ENCODE data around the gene HTATIP2.
A peak's percentile ranks its signal among the peaks of the same experiment; 100 is the strongest.

Gene HTATIP2

DNA sequence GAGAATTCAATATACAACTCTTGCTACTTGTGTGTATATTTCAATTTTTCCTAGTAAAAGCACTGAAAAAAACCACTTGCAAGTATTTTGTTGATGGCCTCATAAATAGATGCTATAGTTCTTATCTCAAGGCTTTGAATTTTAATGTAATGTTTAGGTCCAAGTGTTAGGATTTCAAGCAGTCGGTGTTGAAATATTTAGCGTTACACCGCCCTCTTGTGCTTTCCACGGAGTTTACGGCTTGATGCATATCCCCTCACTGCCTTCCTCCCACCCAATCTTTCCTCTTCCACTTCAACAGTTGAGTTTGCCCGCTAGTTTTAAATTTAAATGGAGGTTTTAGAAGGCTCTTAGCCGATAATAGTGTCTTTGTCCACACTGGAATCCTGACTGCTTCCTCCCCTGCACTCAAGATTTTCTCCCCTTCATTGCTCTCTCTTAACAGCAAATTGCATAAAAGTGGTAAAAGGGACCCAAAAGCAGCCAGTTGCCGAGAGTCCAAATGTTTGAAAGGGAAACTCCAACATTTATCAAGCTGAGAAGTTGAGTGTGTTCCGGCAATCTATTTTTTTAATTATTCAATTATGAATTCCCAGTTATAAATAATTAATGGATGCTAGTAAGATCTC, 25.9 kb upstream of the HTATIP2 start:
- no peaks in the 10 kb centered on the region for H3K9me3 ChIP-seq (ENCODE audit: severe bottlenecking)
- no peak for DNase-seq (ENCODE audit: low spot score)
- no peak for ATAC-seq (ENCODE audit: low read depth)
- H3K36me3 ChIP-seq (ENCODE audit: low read depth) = no peaks in the 10 kb centered on the region
- TF ChIP-seq, protein P1, sequence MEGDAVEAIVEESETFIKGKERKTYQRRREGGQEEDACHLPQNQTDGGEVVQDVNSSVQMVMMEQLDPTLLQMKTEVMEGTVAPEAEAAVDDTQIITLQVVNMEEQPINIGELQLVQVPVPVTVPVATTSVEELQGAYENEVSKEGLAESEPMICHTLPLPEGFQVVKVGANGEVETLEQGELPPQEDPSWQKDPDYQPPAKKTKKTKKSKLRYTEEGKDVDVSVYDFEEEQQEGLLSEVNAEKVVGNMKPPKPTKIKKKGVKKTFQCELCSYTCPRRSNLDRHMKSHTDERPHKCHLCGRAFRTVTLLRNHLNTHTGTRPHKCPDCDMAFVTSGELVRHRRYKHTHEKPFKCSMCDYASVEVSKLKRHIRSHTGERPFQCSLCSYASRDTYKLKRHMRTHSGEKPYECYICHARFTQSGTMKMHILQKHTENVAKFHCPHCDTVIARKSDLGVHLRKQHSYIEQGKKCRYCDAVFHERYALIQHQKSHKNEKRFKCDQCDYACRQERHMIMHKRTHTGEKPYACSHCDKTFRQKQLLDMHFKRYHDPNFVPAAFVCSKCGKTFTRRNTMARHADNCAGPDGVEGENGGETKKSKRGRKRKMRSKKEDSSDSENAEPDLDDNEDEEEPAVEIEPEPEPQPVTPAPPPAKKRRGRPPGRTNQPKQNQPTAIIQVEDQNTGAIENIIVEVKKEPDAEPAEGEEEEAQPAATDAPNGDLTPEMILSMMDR (IDR thresholded peaks at IDR 0.05; ENCODE audit: poor library complexity, severe bottlenecking) = peak; percentile 49
- H3K27ac ChIP-seq (ENCODE audit: poor library complexity, severe bottlenecking) = no peak overlapping the region
- H3K27me3 ChIP-seq (ENCODE audit: insufficient read depth, poor library complexity, severe bottlenecking) = peaks cover 35% of the 10 kb centered on the region
- no peaks in the 10 kb centered on the region for H3K4me1 ChIP-seq (ENCODE audit: insufficient read depth, poor library complexity, severe bottlenecking)
- no peak overlapping the region for H3K4me3 ChIP-seq (ENCODE audit: severe bottlenecking)

DNA sequence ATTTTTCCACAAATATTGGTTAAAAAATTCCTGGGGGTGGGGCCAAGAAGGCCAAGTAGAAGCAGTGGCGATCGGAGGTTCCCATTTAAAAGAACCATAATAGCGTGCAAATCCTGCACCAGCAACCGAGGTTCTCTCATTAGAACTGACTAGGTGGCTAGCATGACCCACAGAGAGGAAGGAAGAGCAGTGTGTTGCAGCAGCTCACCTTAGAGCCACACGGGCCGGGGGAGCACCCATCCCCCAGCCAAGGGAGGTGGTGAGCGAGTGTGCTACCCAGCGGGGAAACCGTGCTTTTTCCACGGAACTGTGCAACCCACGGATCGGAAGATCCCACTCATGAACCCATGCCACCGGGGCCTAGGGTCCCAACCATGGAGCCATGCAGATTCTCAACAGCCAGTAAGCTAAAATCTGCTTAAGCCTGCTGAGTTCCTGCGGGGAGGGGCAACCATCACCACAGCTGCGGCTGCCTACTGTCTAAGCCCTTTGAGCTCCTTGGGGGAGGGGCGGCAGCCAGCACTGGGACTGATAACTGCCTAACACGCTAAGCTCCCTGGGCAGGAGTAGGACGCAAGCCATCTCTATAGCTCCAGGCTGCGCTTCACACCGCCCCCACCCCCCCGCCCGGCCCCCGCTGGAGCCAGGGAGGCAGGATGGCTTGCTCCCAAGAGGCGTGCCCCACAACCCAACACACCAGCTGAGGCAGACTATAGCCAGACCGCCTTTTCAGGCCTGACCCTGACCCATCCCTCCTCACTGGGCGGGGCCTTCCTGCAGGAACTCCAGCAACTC, 21.0 kb upstream of the HTATIP2 start:
- TF ChIP-seq, protein P1 (IDR thresholded peaks at IDR 0.05; ENCODE audit: poor library complexity, severe bottlenecking) = no peak
- no peak for DNase-seq (ENCODE audit: low spot score)

DNA sequence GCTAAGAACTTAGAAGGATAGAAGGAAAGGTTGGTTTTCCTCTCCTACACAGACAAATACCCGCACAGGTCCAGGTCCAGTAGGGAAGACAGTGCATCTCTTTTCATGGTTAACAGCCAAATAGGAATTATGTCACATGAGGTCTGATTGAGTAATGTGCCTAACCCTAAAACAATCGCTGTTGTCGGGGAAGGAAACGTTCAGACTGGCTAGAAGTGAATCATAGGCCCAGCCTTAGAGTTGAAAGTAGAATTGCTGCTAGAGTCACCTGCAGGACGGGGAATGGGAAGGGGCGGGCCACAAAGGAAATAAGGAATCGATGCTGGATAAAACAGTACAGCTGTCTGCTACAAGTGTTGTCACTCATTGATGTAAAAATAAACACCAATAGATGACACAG, 12.4 kb upstream of the HTATIP2 start:
- no peak for DNase-seq (ENCODE audit: low spot score)
- TF ChIP-seq, protein P1 (IDR thresholded peaks at IDR 0.05; ENCODE audit: poor library complexity, severe bottlenecking) = no peak

More for the DNA sequence above, 21.0 kb upstream of the HTATIP2 start:
- Histone ChIP-seq H3K9me3 (ENCODE audit: severe bottlenecking) (no peaks in the 10 kb centered on the region), H3K4me1 (ENCODE audit: insufficient read depth, poor library complexity, severe bottlenecking) (no peaks in the 10 kb centered on the region), H3K27ac (ENCODE audit: poor library complexity, severe bottlenecking) (no peak overlapping the region), H3K36me3 (ENCODE audit: low read depth) (no peaks in the 10 kb centered on the region), H3K27me3 (ENCODE audit: insufficient read depth, poor library complexity, severe bottlenecking) (peaks cover 36% of the 10 kb centered on the region), H3K4me3 (ENCODE audit: severe bottlenecking) (no peak overlapping the region)
- no peak for ATAC-seq (ENCODE audit: low read depth)

DNA sequence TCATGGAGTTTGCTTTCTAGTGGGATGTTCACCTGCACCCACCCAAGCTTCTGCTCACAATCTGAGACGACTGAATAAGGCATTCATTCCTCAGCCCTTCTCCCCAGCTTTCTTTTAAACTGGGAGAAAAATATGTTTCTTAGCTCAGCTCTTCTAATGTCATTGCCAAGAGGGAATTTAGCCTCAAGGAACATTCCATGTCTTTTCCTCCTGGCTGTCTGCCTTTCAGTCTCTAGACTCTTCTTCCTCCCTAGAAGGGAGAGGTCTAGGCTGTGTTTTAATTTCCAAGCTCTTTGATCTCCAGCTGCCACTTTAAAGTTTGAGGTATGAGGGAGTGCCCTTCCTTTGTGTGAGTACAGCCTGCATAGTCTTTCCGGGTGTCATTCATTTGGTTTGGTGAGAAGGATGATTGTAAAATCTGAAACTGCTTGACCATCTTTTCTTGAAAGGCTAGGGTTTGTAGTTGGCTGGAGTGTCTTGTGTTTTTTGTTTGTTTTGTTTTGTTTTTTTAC, 11.7 kb upstream of the HTATIP2 start:
- no peak overlapping the region for H3K4me3 ChIP-seq (ENCODE audit: severe bottlenecking)
- TF ChIP-seq, protein P1 (IDR thresholded peaks at IDR 0.05; ENCODE audit: poor library complexity, severe bottlenecking) = no peak
- no peak overlapping the region for H3K27ac ChIP-seq (ENCODE audit: poor library complexity, severe bottlenecking)
- DNase-seq (ENCODE audit: low spot score) (no peak), ATAC-seq (ENCODE audit: low read depth) (0 out of 3 replicates have a peak, but pooled peaks have one; percentile 35)
- no peaks in the 10 kb centered on the region for H3K36me3 ChIP-seq (ENCODE audit: low read depth)
- no peaks in the 10 kb centered on the region for H3K4me1 ChIP-seq (ENCODE audit: insufficient read depth, poor library complexity, severe bottlenecking)
- peaks cover 4% of the 10 kb centered on the region for H3K27me3 ChIP-seq (ENCODE audit: insufficient read depth, poor library complexity, severe bottlenecking)
- H3K9me3 ChIP-seq (ENCODE audit: severe bottlenecking) = no peaks in the 10 kb centered on the region

More for the DNA sequence above, 12.4 kb upstream of the HTATIP2 start:
- Histone ChIP-seq H3K4me3 (ENCODE audit: severe bottlenecking) (no peak overlapping the region), H3K4me1 (ENCODE audit: insufficient read depth, poor library complexity, severe bottlenecking) (no peaks in the 10 kb centered on the region), H3K27me3 (ENCODE audit: insufficient read depth, poor library complexity, severe bottlenecking) (peaks cover 9% of the 10 kb centered on the region), H3K9me3 (ENCODE audit: severe bottlenecking) (no peaks in the 10 kb centered on the region), H3K27ac (ENCODE audit: poor library complexity, severe bottlenecking) (no peak overlapping the region), H3K36me3 (ENCODE audit: low read depth) (no peaks in the 10 kb centered on the region)
- peak; percentile 65; the same call in 2 of the 3 replicates for ATAC-seq (ENCODE audit: low read depth)

All from RWPE2 (cell line).